ENCODE data around the gene ZNF652.

ZNF652 gene

DNA sequence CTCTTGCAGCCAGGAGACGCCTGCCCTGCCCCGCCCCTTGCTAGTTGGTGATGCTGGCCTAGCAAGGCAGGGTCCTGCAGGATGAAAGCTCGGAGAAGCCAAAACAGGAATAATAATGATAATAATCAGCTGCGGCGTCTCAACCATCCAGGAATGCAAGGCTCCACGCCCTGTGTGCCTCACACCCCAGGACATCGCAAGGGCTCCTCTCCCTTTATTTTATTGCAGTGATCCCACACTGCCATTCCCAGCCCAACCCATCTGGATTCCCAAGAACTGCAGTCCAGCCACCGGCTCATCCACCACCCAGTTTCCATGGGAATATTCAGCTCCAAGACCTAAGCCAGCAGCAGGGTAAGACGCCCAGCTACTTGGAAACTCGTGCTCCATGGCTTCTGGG lies 21.0 kb upstream of the ZNF652 start:
- DNase-seq: no peak
- H3K36me3 ChIP-seq (replicated peaks): no peaks in the 10 kb centered on the region
- in situ Hi-C loops (cut with HindIII; ENCODE audit: low pct_ligation_motif_present, low sequenced_read_pairs): no loop called here

DNA sequence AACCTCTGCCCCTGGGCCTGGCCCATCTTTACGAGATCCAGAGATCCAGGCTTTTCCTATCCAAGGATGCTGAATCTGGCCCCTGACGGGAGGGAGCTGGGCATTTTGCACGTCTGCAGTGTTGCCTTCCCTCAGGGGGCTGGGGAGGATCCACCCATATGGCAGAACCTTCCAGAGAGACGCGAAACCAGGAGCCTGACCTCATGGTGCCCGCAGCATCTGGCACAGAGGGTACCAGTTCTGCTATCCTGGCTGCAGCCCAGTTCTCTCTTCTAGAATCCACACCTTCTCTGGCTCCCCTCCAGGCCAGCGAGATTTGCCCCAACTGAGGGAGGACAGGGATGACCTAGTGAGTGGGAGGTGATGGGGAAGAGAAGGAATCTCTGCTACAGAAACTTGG lies 20.5 kb upstream of the ZNF652 start:
- TF ChIP-seq, protein P1, sequence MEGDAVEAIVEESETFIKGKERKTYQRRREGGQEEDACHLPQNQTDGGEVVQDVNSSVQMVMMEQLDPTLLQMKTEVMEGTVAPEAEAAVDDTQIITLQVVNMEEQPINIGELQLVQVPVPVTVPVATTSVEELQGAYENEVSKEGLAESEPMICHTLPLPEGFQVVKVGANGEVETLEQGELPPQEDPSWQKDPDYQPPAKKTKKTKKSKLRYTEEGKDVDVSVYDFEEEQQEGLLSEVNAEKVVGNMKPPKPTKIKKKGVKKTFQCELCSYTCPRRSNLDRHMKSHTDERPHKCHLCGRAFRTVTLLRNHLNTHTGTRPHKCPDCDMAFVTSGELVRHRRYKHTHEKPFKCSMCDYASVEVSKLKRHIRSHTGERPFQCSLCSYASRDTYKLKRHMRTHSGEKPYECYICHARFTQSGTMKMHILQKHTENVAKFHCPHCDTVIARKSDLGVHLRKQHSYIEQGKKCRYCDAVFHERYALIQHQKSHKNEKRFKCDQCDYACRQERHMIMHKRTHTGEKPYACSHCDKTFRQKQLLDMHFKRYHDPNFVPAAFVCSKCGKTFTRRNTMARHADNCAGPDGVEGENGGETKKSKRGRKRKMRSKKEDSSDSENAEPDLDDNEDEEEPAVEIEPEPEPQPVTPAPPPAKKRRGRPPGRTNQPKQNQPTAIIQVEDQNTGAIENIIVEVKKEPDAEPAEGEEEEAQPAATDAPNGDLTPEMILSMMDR (IDR thresholded peaks at IDR 0.05; ENCODE audit: low read depth, low read length, missing control alignments): no peak
- in situ Hi-C loops (cut with HindIII; ENCODE audit: low pct_ligation_motif_present, low sequenced_read_pairs): no loop called here
- no peak for DNase-seq

More for the DNA sequence above, 21.0 kb upstream of the ZNF652 start:
- Histone ChIP-seq H3K4me3 (ENCODE audit: low read depth, low read length) (no peak overlapping the region), H3K27me3 (replicated peaks) (no peaks in the 10 kb centered on the region), H3K27ac (no peak overlapping the region)
- TF ChIP-seq, protein P1 (IDR thresholded peaks at IDR 0.05; ENCODE audit: low read depth, low read length, missing control alignments): no peak

DNA sequence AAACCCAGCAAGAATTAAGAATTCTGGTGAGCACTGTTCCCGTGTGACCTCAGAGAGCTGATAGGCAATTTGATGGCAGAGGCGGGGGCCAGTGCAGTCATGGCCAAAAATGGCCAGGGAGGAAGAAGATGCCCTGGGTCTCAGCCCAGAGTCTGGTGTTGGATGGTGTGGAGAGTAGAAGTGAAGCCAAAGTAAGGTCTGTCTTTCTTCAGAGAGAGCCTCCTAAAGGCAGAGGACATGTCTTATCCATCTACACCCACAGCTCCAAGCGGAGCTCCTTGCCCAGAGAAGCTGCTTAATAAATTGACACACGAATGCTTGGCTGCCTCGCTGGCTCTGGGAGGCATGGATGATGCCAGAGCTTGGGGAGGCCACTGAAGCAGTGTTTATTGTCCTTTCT lies 19.7 kb upstream of the ZNF652 start:
- H3K4me3 ChIP-seq (ENCODE audit: low read depth, low read length): no peak overlapping the region
- no peaks in the 10 kb centered on the region for H3K27me3 ChIP-seq (replicated peaks)
- in situ Hi-C loops (cut with HindIII; ENCODE audit: low pct_ligation_motif_present, low sequenced_read_pairs): no loop called here
- TF ChIP-seq, protein P1 (IDR thresholded peaks at IDR 0.05; ENCODE audit: low read depth, low read length, missing control alignments): no peak
- H3K27ac ChIP-seq: no peak overlapping the region
- H3K36me3 ChIP-seq (replicated peaks): no peaks in the 10 kb centered on the region
- no peak for DNase-seq

More for the DNA sequence above, 20.5 kb upstream of the ZNF652 start:
- Histone ChIP-seq H3K4me3 (ENCODE audit: low read depth, low read length) (no peak overlapping the region), H3K27me3 (replicated peaks) (no peaks in the 10 kb centered on the region), H3K27ac (no peak overlapping the region), H3K36me3 (replicated peaks) (no peaks in the 10 kb centered on the region)

DNA sequence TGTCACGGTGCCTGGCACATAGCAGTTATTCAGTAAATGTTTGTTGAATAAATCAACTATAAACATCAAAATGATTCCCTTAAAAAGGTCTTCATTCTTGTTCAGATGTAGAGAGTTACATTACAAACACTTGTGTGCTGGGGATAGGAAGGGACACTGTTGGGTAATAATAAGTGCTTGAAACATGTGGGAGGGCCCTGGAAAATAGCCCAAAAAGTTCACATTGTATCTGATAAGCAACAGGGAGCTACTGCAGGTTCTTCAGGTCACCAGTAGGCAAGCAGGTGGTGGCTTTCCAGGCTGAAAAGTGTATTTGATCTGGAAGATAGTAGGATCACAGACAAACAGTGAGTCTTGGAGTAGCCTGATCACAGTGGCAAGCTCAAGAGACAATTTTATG lies 19.0 kb upstream of the ZNF652 start:
- no peak overlapping the region for H3K27ac ChIP-seq
- in situ Hi-C loops (cut with HindIII; ENCODE audit: low pct_ligation_motif_present, low sequenced_read_pairs): no loop called here
- H3K27me3 ChIP-seq (replicated peaks): no peaks in the 10 kb centered on the region
- no peaks in the 10 kb centered on the region for H3K36me3 ChIP-seq (replicated peaks)
- DNase-seq: no peak
- TF ChIP-seq, protein P1 (IDR thresholded peaks at IDR 0.05; ENCODE audit: low read depth, low read length, missing control alignments): no peak
- H3K4me3 ChIP-seq (ENCODE audit: low read depth, low read length): no peak overlapping the region

DNA sequence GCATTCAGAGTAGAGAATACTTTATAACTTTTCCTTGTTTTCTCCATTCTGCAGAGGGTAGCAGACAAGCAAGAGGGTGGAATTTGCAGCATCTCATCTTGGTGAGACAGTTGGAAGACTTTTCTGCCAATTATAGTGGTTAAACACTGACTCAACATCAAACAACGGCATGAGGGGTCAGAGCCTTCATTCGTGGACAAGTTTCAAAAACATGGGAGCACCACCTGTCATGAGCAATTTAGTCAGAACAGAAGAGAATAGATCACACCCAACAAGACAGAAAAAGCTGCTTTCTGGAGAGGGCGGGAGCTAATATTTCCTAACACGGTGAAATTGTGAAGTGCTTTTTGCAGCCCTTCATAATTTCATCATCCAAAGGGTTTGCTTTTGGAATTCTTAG lies 17.9 kb upstream of the ZNF652 start:
- in situ Hi-C loops (cut with HindIII; ENCODE audit: low pct_ligation_motif_present, low sequenced_read_pairs): no loop called here
- TF ChIP-seq, protein P1 (IDR thresholded peaks at IDR 0.05; ENCODE audit: low read depth, low read length, missing control alignments): no peak
- no peak for DNase-seq
- no peaks in the 10 kb centered on the region for H3K36me3 ChIP-seq (replicated peaks)
- no peak overlapping the region for H3K27ac ChIP-seq
- H3K27me3 ChIP-seq (replicated peaks): no peaks in the 10 kb centered on the region
- no peak overlapping the region for H3K4me3 ChIP-seq (ENCODE audit: low read depth, low read length)

DNA sequence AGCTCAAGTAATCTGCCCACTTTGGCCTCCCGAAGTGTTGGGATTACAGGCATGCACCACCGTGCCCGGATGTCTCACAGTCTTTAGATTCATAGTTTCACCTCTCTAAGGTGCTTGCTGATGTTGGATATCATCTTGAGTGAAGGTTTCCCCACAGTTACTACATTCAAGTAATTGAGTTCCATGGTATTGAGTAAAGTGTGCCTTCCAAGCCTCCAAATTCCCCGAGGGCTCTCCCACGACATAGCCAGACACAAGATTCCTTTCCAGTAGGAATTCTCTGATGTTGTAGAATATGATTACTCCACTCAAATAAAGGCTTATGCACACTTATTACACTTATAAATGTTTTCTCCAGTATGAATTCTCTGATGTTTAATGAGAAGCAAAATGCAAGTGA lies 16.3 kb upstream of the ZNF652 start:
- DNase-seq: no peak
- Histone ChIP-seq H3K27me3 (replicated peaks) (no peaks in the 10 kb centered on the region), H3K4me3 (ENCODE audit: low read depth, low read length) (no peak overlapping the region), H3K27ac (no peak overlapping the region), H3K36me3 (replicated peaks) (no peaks in the 10 kb centered on the region)
- in situ Hi-C loops (cut with HindIII; ENCODE audit: low pct_ligation_motif_present, low sequenced_read_pairs): no loop called here
- TF ChIP-seq, protein P1 (IDR thresholded peaks at IDR 0.05; ENCODE audit: low read depth, low read length, missing control alignments): no peak
